ENCODE data around the gene SLC13A2. TPM values are rescaled to one million over a fixed set of nuclear protein-coding genes. Genes with fewer than 3 reads are reported as not detected.
A peak's percentile ranks its signal among the peaks of the same experiment; 100 is the strongest.
"Not testable (repeated sequence)": the region's sequence is repeated elsewhere in the genome, so short reads cannot be mapped to it uniquely, and the experiment has no call there.

SLC13A2 gene
- polyA plus RNA-seq, 1 donor from 2014 or later: not detected

DNA sequence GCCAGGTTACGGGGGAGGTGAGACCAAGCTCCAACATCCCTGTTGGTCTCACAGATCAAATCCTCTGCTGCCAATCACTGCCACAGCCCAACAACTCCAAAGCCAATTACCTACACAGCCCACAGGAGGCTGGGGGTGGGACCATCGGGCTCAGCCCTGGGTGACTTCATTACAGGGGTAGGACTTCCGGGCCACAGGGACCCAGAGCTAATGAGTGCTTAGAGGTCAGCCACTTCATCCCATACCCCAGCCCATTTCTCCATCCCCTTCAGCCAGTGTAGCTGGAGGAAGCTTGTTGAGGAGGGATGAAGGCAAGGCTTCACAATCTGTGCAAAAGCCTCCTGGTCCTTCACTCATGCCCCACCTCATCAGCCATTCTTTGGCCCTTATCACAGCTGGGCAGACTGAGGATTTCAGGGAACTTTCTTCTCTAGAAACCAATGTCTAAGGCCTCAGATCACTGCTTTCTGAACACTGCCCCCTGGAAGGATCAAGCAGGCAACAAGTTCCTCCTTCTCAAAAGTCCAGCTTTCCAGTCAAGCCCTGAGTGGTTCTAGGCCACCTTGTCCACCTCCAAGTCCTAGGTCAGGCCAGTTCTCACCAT, 38.5 kb downstream of the SLC13A2 start:
- peaks cover 0 to 2% (median 0%) of the 10 kb centered on the region in 3 donors for H3K9me3 Mint-ChIP-seq
- peak overlapping the region in 1 of 4 donors; percentile 43 for H3K4me3 Mint-ChIP-seq
- no peaks in the 10 kb centered on the region for H3K36me3 Mint-ChIP-seq
- H3K27me3 Mint-ChIP-seq: peaks cover 20% of the 10 kb centered on the region
- no peaks in the 10 kb centered on the region for H3K4me1 Mint-ChIP-seq
- no peak overlapping the region for H3K27ac Mint-ChIP-seq

DNA sequence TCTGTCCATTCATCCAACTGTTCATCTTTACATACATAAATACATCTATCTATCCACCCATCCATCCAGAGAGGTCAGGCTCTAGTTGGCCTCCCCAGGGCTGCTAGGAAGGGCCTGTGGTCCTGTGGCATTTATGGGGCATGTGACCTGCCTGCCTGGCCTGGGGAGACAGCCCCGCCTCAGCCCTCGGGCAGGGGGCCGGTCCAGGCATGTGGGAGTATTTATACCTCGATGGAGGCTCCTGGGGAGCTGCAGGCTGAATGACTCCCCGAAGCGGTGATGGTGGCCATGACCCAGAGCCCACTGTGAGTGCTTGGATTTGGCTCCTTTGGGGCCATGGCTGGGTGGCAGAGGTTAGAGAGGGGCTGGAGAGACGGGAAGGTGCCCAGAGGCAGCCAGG, 40.0 kb downstream of the SLC13A2 start:
- Mint-ChIP-seq H3K27ac (no peak overlapping the region), H3K27me3 (peaks cover 14% of the 10 kb centered on the region), H3K4me3 (no peak overlapping the region), H3K36me3 (no peaks in the 10 kb centered on the region), H3K9me3 (peaks cover 0 to 2% (median 0%) of the 10 kb centered on the region in 3 donors), H3K4me1 (peaks cover 3 to 4% (median 4%) of the 10 kb centered on the region in 3 donors)

DNA sequence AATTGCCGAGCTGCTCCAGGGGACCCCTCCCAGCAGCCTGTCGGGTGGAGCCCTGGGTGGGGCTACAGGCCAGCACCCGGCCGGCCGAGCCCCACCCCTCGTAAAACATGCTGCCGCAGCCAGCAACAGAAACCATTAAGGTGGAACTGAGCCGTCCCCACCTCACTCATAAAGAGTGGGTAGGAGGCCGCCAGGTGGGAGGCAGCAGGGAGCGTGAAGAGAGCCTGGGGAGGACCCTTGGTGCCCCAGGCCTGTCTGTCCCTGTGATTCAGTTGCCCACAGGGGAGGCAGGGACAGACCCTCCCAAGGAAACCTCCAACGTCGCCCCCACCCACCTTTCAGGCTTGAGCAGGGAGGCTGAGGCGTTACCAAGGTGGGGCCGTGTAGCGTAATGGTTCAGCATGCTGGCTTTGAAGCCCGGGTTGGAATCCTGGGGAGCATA, 41.1 kb downstream of the SLC13A2 start:
- peaks cover 0 to 2% (median 0%) of the 10 kb centered on the region in 3 donors for H3K9me3 Mint-ChIP-seq
- peaks cover 3 to 7% (median 4%) of the 10 kb centered on the region in 3 donors for H3K4me1 Mint-ChIP-seq
- H3K36me3 Mint-ChIP-seq: no peaks in the 10 kb centered on the region
- no peak overlapping the region for H3K4me3 Mint-ChIP-seq
- peaks cover 14% of the 10 kb centered on the region for H3K27me3 Mint-ChIP-seq
- no peak overlapping the region for H3K27ac Mint-ChIP-seq

GRCh38 chr17:28515518-28515917, 42.1 kb downstream of the SLC13A2 start:
- no peak overlapping the region for H3K4me3 Mint-ChIP-seq
- H3K27ac Mint-ChIP-seq: no peak overlapping the region
- H3K4me1 Mint-ChIP-seq: peaks cover 4 to 9% (median 5%) of the 10 kb centered on the region in 3 donors
- peaks cover 0 to 2% (median 0%) of the 10 kb centered on the region in 3 donors for H3K9me3 Mint-ChIP-seq
- H3K36me3 Mint-ChIP-seq: no peaks in the 10 kb centered on the region
- peaks cover 8% of the 10 kb centered on the region for H3K27me3 Mint-ChIP-seq

DNA sequence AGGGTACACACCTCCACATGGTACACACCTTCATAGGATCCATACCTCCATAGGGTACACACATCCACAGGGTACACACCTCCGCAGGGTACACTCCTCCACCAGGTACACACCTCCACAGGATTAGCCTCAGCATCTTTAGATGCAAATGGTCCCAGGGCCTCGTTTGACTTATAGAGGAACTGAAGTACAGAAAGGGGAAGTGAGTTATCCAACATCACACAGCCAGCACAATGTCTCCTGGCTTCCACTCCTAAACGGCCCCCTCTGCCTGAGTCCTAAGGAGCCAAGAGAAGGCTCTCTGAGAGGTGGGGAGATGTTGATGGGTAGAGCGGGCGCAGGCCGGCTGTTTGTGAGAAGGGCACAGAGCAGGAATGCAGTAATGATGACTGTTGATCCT, 44.7 kb downstream of the SLC13A2 start:
- no peak overlapping the region for H3K4me3 Mint-ChIP-seq

DNA sequence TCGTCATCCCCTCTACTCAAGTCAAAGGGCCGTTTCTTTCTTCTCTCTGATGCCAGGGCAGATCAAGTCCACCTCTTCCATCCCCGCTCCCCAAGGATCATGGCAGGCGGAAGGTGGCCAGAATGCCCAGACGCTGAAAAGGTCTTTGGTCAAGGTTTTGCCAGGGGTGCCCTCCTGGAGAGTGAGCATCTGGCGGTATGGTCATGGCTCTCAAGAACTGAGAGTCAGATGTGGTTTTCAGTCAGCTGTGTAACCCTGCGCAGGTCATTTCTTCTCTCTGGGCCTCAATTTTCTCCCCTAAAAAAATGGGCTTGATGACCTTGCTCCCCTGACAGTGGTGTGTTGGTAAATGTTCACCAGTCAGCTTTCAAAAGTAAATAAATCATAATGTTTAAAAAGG, 45.1 kb downstream of the SLC13A2 start:
- Mint-ChIP-seq H3K9me3 (peaks cover 0 to 2% (median 0%) of the 10 kb centered on the region in 3 donors), H3K27ac (no peak overlapping the region), H3K36me3 (no peaks in the 10 kb centered on the region), H3K4me1 (peaks cover 4 to 10% (median 6%) of the 10 kb centered on the region in 3 donors), H3K27me3 (peaks cover 2% of the 10 kb centered on the region), H3K4me3 (no peak overlapping the region)

More for the DNA sequence above, 44.7 kb downstream of the SLC13A2 start:
- Mint-ChIP-seq H3K27me3 (peaks cover 2% of the 10 kb centered on the region), H3K36me3 (no peaks in the 10 kb centered on the region), H3K27ac (no peak overlapping the region), H3K9me3 (peaks cover 0 to 2% (median 0%) of the 10 kb centered on the region in 3 donors), H3K4me1 (peaks cover 4 to 10% (median 6%) of the 10 kb centered on the region in 3 donors)

DNA sequence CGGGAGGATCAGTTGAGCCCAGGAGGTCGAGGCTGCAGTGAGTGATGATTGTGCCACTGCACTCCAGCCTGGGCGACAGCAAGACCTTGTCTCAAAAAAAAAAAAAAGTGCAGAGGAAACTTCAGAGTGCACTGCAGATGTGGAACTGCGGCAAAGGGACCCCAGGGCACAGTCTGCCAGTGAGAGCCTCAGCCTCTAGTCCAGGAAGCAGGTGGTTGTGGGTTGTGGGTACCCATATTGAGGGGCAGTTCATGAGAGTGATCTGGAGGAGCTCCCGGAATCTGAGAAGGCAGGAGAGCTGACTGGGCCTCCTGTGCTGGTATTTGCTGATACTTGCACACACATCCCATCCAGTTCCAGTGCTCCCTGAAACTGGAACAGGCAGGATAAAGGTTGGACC, 45.8 kb downstream of the SLC13A2 start:
- peaks cover under 1% of the 10 kb centered on the region for H3K36me3 Mint-ChIP-seq
- no peak overlapping the region for H3K27ac Mint-ChIP-seq
- no peaks in the 10 kb centered on the region for H3K9me3 Mint-ChIP-seq
- no peaks in the 10 kb centered on the region for H3K27me3 Mint-ChIP-seq
- H3K4me1 Mint-ChIP-seq: peaks cover 4 to 10% (median 6%) of the 10 kb centered on the region in 3 donors
- no peak overlapping the region for H3K4me3 Mint-ChIP-seq

GRCh38 chr17:28520687-28521086, 47.2 kb downstream of the SLC13A2 start:
- H3K36me3 Mint-ChIP-seq: peaks cover 2% of the 10 kb centered on the region
- H3K4me3 Mint-ChIP-seq: no peak overlapping the region
- peaks cover 4 to 10% (median 6%) of the 10 kb centered on the region in 3 donors for H3K4me1 Mint-ChIP-seq
- H3K27ac Mint-ChIP-seq: no peak overlapping the region
- no peaks in the 10 kb centered on the region for H3K9me3 Mint-ChIP-seq
- H3K27me3 Mint-ChIP-seq: no peaks in the 10 kb centered on the region

DNA sequence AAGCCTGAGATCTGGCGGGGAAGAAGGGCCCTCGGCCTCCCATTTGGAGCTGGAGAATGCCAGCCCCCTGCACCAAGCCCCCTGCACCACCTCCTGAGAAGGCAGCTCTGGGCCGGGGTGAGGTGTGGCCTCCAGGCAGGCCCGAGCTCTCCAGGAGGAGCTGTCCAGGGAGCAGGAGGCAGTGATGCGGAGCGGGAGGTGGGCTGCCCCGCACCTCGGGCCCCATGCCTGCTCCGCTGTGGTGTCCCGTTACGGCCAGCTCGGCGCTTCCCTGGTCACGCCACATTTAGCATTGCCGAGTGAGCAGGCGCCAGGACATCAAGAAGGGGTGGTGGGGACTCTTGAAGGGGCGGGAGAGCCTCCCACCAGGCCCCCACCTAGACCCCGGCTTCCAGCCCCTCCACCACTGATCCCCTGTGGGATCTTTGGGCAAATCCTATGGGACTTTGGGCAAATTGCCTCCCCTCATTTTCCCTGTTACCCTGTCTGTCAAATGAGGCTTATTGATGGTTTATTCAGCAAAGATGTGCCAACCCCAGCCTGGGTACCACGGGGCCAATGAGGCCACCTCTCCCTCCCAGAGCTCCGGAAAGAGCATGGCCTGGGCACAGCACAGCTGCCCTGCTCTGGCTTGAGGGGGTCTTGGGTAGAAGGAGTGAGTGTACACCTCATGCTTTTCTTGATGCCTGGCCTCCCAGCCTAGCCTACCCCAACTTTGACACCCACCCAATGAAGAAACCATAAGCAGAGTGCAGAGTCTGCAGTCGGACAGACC, 48.1 kb downstream of the SLC13A2 start:
- H3K4me1 Mint-ChIP-seq: peaks cover 4 to 10% (median 6%) of the 10 kb centered on the region in 3 donors
- H3K4me3 Mint-ChIP-seq: no peak overlapping the region

GRCh38 chr17:28522281-28522680, 48.8 kb downstream of the SLC13A2 start:
- not testable (repeated sequence) for H3K27me3 Mint-ChIP-seq, H3K4me3 Mint-ChIP-seq, H3K27ac Mint-ChIP-seq, H3K36me3 Mint-ChIP-seq, H3K9me3 Mint-ChIP-seq, H3K4me1 Mint-ChIP-seq

More for the DNA sequence above, 48.1 kb downstream of the SLC13A2 start:
- Mint-ChIP-seq H3K9me3 (no peaks in the 10 kb centered on the region), H3K27ac (no peak overlapping the region), H3K27me3 (no peaks in the 10 kb centered on the region), H3K36me3 (peaks cover 2% of the 10 kb centered on the region)

GRCh38 chr17:28523186-28523585, 49.7 kb downstream of the SLC13A2 start:
- Mint-ChIP-seq H3K4me1 (peaks cover 3 to 8% (median 6%) of the 10 kb centered on the region in 3 donors), H3K27me3 (no peaks in the 10 kb centered on the region), H3K4me3 (no peak overlapping the region), H3K9me3 (no peaks in the 10 kb centered on the region), H3K27ac (no peak overlapping the region), H3K36me3 (peaks cover 2% of the 10 kb centered on the region)

DNA sequence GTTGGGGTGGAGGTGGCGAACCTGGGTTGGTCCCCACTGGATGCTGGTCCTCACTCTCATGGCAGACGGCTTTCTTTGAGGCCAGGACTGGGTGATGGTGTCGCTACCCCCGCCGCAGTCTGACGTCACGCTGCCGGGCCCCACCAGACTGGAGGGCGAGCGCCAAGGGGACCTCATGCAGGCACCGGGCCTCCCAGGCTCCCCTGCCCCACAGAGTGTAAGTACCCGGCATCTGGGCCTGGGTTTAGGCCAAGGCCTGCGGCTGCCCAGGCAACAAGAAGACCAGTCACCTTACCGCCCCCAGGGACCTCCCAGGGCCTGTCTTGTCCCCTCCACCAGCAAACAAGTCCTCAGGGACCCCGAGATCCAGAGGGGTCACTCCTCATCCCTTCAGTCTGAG, 50.4 kb downstream of the SLC13A2 start:
- Mint-ChIP-seq H3K4me3 (no peak overlapping the region), H3K4me1 (peaks cover 0 to 4% (median 3%) of the 10 kb centered on the region in 3 donors), H3K36me3 (peaks cover 2% of the 10 kb centered on the region), H3K9me3 (no peaks in the 10 kb centered on the region), H3K27me3 (no peaks in the 10 kb centered on the region), H3K27ac (no peak overlapping the region)

DNA sequence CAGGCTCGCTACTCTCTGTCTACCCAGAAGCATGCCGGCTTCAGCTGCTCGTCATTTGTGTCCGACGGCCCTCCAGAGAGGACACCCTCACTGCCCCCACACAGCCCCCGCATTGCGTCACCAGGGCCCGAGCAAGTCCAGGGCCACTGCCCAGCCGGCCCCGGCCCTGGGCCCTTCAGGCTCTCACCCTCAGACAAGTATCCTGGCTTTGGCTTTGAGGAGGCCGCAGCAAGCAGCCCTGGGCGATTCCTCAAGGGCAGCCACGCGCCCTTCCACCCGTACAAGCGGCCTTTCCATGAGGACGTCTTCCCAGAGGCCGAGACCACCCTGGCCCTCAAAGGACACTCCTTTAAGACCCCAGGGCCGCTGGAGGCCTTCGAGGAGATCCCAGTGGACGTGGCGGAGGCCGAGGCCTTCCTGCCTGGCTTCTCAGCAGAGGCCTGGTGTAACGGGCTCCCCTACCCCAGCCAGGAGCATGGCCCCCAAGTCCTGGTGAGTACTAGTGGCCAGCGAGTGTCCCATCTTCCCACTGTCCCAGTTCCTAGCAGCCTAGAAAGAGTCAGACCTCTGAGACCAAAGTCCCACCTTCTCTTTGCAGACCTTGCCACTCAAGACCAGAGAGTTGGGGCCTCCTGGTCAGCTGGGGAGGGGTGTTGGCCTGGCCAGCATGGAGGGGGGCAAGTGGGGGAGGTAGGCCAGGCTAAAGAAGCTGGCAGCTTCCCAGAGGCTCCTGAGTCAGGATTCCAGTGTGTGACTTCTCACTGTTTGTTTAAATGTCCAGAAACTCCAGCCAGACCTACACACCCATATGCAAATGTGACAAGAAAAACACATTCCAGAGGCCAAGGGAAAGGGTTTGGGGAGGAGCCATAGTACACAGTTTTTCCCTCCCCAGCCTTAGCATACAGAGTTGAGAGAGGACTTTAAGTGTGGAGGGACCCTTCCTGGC, 51.3 kb downstream of the SLC13A2 start:
- Mint-ChIP-seq H3K4me1 (peaks cover 0 to 3% (median 3%) of the 10 kb centered on the region in 3 donors), H3K36me3 (peaks cover 4% of the 10 kb centered on the region), H3K9me3 (no peaks in the 10 kb centered on the region), H3K27ac (no peak overlapping the region), H3K4me3 (no peak overlapping the region), H3K27me3 (no peaks in the 10 kb centered on the region)

DNA sequence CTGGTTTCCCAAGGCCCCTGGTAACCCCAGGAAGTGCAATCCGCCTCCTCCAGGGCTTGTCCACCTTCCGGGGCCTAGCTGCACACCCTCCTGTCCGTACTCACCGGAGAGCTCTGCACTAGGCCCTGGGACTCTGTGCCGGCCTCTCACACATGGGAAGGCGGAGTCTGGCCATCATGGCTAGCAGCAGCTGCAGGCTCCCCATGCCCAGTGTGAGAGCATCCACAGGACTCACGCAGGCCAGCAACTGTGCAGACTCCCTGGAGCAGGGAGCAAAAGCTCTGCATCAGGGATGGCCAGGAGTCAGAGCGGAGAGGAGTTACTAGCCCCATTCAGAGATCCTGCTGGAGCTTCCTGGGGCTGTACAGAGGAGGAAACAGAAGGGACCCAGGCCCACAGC, 52.9 kb downstream of the SLC13A2 start:
- Mint-ChIP-seq H3K27ac (no peak overlapping the region), H3K4me1 (no peaks in the 10 kb centered on the region), H3K36me3 (peaks cover 4% of the 10 kb centered on the region), H3K4me3 (no peak overlapping the region), H3K27me3 (no peaks in the 10 kb centered on the region), H3K9me3 (no peaks in the 10 kb centered on the region)

Data from IgD-negative memory B cell (primary cell).